Cardiac septum (tissue), 1 donor: Measurements from ENCODE around the gene FZD1. TPM values are rescaled to one million over a fixed set of nuclear protein-coding genes. Genes with fewer than 3 reads are reported as not detected.
A peak's percentile ranks its signal among the peaks of the same experiment; 100 is the strongest.

Experiments
- DNase-seq: peaks from one replicate; pipeline ENCODE4 v3.0.0-alpha.2; 2020; ENCODE audit warnings: low spot score
- intact Hi-C: fragments of 100-400 bp; cut with DNase I; formaldehyde crosslinking; loops from one replicate; pipeline ENCODE4 v1.14.0; 2022
- long read RNA-seq: library from polyadenylated mRNA; unstranded; transcript quantifications from one replicate; pipeline ENCODE4 v2.0.0, GENCODE V29; 2021
- total RNA-seq: library from RNA; stranded (reverse); fragmentation: NEBNext Ultra II Directional; extraction: Animal tissue kit (Norgen Biotek cat#: 25700); gene quantifications from one replicate; pipeline ENCODE4 v1.2.1, GENCODE V29; 2021
- donor health status: DM: no; HTN: no; CAD: no.

FZD1 gene
- 23.1 TPM for total RNA-seq
- long read RNA-seq, full-length matches to known transcripts: 128 of 130 reads
- long read RNA-seq, partial matches to known transcripts: 0 of 130 reads
- long read RNA-seq, other reads (novel, unspliced or antisense): 2 of 130 reads

DNA sequence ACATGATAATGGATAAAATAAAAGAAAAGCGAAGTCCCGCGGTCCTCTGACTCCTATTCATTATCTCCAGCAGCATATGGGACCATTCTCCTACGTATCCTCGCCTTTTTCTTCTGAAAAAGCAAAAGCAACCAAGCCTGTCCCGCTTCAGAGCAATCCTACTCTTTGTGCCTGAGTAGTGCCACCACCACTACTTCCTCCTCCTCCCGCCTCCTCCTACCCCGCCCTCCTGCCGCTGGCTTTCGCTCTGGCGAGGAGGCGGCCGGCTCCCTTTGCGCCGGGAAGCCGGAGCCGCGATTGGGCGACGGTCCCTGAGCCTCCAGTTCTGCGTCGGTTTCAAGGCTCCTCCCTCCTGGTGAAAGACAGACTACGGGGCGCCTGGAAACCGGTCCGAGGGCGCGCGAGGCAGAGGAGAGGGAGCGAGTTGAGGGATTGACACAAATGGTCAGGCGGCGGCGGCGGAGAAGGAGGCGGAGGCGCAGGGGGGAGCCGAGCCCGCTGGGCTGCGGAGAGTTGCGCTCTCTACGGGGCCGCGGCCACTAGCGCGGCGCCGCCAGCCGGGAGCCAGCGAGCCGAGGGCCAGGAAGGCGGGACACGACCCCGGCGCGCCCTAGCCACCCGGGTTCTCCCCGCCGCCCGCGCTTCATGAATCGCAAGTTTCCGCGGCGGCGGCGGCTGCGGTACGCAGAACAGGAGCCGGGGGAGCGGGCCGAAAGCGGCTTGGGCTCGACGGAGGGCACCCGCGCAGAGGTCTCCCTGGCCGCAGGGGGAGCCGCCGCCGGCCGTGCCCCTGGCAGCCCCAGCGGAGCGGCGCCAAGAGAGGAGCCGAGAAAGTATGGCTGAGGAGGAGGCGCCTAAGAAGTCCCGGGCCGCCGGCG, at the start of gene FZD1:
Gene FZD1 (plus strand): TSS at position 388 of the 878 bp plus-strand sequence. CDS start 448 bp downstream, at position 836.
- DNase-seq: peak; percentile 97
- intact Hi-C loops: loop anchor here (2.0 to 10.0 kb wide), 3 partner anchors 179 to 611 kb away; no protein-coding TSS in a partner anchor

DNA sequence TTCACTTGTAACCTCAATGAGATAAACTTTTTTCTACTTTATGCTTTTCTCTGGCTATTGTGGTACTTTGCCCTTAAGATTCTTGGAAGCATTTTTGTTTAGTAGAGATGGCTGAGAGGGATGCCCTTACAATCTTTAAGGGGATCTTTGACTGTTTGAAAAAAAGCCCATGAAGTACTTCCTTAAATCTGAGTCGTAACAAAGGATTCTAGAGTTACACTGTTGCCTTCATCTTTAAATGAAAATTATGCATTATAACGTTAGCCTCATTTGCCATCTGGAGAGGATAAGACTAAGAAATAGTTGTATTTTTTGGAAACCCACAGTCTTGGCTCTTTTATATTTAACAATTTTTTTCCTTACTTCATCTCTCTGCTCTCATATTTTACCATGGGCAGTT, 37.8 kb upstream of the FZD1 start:
- intact Hi-C loops: no loop called here
- DNase-seq: no peak

DNA sequence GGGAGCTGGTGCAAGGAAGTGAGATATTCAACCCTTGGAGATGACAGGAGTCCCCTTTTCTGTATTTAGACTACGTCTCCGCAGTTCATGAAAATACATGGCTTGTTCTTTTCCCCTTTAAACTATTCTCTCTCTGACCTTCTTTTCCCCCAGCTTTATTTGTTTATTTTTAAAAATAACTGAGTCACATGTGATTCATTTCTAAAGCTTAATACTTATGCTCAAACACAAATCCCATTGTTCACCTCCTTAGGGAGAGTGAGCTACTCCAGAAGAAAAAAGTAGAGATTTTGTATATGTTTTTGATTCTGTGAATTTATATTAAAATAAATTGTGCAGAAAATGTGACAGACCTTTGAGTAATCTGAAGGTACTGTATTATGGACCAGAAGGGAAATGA, 35.9 kb upstream of the FZD1 start:
- no peak for DNase-seq
- intact Hi-C loops: no loop called here

GRCh38 chr7:91228927-91229558, 35.2 kb upstream of the FZD1 start:
- intact Hi-C loops: no loop called here
- DNase-seq: no peak

- intact Hi-C loops: no loop called here
These were observed 34.1 kb upstream of the FZD1 start for GRCh38 chr7:91230100-91230499.

GRCh38 chr7:91230503-91230902, 33.7 kb upstream of the FZD1 start:
- intact Hi-C loops: no loop called here
- DNase-seq: no peak

More at GRCh38 chr7:91230100-91230499, 34.1 kb upstream of the FZD1 start:
- no peak for DNase-seq

GRCh38 chr7:91233212-91233611, 31.0 kb upstream of the FZD1 start:
- no peak for DNase-seq
- intact Hi-C loops: no loop called here

DNA sequence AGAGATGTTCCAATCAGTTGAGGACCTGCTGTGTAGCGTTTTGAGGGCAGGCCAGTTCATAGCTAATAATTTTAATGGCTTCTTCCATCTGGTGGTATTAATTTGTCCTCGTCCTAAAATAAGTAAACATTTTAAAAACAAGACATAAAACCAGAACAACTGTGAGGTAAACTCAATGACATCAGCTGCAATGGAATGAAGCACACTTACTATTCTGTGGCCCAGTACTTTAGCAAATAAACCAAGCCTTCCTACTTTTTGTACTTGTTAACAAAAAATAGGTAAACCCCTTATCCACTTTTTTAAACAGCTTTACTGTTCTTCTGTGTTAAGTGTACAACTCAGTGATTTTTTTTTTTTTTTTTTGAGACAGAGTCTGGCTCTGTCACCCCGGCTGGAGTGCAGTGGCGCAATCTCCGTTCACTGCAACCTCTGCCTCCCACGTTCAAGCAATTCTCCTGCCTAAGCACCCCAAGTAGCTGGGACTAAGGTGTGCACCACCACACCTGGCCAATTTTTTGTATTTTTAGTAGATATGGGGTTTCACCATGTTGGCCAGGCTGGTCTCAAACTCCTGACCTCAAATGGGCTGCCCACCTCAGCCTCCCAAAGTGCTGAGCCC, 28.9 kb upstream of the FZD1 start:
- DNase-seq: no peak

GRCh38 chr7:91239171-91239604, 25.0 kb upstream of the FZD1 start:
- intact Hi-C loops: no loop called here
- DNase-seq: no peak

More for the DNA sequence above, 28.9 kb upstream of the FZD1 start:
- intact Hi-C loops: no loop called here

DNA sequence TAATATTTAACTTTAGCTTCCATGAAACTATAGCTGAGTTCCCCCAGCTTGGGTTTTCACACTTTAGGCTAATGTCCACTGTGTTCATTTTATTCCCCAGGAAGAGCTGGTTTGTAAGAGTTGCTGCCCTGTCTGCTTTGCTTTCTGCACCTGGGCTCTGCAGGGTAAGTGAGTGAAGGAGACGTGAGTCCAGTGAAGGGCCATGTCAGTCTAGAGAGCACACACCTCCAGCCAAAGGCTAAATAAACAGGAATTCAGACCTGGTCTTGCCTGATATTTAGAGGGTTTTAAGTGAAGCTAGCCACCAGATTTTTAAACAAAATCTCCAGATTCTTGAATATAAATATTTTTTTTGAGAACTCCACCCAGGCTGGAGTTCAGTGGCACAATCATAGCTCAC, 24.5 kb upstream of the FZD1 start:
- intact Hi-C loops: no loop called here
- no peak for DNase-seq

- intact Hi-C loops: no loop called here
- DNase-seq: no peak
These were observed 23.8 kb upstream of the FZD1 start for GRCh38 chr7:91240376-91240941.

- intact Hi-C loops: no loop called here
- DNase-seq: no peak
These were observed 22.0 kb upstream of the FZD1 start for GRCh38 chr7:91242097-91242844.

GRCh38 chr7:91243591-91244301, 20.5 kb upstream of the FZD1 start:
- intact Hi-C loops: no loop called here
- DNase-seq: no peak

DNA sequence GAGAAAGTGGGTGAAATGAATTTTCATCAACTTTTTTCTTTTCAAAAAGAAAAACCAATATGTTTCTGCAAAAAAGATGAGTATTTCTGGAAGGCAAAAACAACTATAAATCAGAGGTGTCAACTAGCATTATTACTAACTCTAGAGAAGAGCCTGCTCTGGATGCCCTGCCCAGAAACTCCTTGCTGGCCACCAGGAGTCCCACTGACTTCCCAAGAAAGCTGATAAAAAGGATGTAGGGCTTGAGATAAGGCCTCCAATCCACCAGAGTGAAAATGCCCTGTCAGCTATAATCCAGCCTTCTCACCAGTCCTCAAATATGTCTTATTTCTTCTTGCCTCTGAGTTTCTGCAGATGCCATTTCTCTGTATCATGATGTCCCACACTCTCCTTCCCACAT, 16.7 kb upstream of the FZD1 start:
- intact Hi-C loops: no loop called here
- no peak for DNase-seq

- intact Hi-C loops: no loop called here
- no peak for DNase-seq
These were observed 15.2 kb upstream of the FZD1 start for GRCh38 chr7:91248996-91249395.

GRCh38 chr7:91249506-91250233, 14.6 kb upstream of the FZD1 start:
- intact Hi-C loops: no loop called here
- no peak for DNase-seq

DNA sequence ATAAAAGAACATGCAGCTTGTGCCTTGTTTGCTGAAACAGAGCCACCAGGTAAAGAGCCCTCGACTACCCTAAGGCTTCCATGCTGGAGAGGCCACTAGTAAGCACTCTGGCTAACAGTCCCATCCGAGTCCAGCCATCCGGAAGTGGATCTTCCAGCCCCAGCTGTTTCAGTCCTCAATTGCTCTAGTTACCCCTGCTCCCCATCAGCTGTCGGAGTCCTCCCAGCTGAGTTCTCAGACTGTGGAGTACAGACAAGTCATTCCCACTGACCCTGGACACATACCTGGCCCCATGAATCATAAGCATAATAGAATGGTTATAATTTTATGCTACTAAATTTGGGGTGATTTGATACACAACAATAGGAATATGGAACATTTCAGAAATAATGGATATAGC, 13.5 kb upstream of the FZD1 start:
- DNase-seq: no peak
- intact Hi-C loops: no loop called here

GRCh38 chr7:91251877-91252276, 12.4 kb upstream of the FZD1 start:
- no peak for DNase-seq
- intact Hi-C loops: no loop called here
